GM21390 (cell line): Measurements from ENCODE around the gene SRD5A2.
A peak's percentile ranks its signal among the peaks of the same experiment; 100 is the strongest.
"Not testable (repeated sequence)": the region's sequence is repeated elsewhere in the genome, so short reads cannot be mapped to it uniquely, and the experiment has no call there.

Source experiments
- ATAC-seq: cut with Tn5 transposase; IDR thresholded peaks from one replicate; pipeline ENCODE4 v1.9.1; 2021; ENCODE audit not compliant: unreplicated experiment

SRD5A2 gene

DNA sequence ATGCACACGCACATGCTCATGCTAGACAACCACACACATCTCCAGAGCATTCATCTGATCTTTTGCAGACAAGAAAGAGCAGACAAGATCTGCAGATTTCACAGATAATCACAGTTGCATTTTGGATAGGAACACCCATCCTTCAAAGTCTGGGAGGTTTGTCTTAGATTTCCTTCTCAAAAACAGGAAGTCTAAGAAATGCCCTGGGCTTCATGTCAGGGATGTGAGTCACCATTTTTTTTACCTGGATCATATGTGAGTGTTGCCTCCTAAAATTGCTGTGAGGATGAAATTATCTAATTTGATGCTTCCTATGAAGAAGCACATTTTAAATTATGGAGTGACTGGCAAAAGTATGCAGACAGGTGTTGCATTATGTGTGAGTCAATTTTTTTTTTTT lies 46.1 kb downstream of the SRD5A2 start:
- ATAC-seq = no peak

- ATAC-seq = no peak
These were observed 47.7 kb downstream of the SRD5A2 start for GRCh38 chr2:31533036-31533435.

DNA sequence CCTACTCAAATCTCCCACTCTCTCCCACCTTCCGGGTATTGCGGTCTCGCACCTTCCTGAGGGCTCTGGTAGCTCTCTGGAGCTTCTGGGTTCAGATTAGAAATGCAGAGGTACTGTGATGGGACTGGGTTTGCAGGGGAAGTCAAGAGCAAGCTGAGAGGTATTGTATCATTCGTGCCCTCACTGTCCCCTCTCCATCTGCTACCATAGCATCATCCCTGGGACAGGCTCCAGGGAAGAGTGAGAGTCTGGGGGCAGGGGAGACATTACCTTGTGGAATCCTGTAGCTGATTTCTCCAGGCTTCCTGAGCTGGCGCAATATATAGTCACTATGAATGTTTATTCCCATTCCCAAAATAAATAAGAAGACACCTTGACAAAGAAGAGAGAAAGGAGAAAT lies 49.6 kb downstream of the SRD5A2 start:
- no peak for ATAC-seq

GRCh38 chr2:31529256-31529655 lies 51.5 kb downstream of the SRD5A2 start:
- no peak for ATAC-seq

- no peak for ATAC-seq
These were observed 51.9 kb downstream of the SRD5A2 start for GRCh38 chr2:31528823-31529222.

- no peak for ATAC-seq
These were observed 53.6 kb downstream of the SRD5A2 start for GRCh38 chr2:31526946-31527732.

DNA sequence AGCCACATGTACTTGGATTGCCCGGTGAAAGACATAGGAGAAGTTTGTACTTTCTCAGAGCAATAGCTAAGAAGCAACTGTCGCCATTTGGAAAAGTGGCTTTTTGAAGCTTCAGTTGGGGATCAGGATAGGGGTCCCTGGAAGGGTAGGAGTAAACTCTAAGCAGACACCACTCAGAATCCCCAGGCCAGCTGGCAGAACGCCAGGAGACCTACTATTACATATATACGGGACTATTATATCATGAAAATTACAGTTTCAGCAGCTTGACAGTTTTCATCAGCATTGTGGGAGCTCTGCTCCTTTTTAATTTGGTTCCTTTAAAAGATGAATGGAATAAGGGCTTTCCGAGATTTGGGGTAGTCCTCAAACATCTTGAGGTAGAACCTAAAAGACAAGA lies 54.9 kb downstream of the SRD5A2 start:
- no peak for ATAC-seq

DNA sequence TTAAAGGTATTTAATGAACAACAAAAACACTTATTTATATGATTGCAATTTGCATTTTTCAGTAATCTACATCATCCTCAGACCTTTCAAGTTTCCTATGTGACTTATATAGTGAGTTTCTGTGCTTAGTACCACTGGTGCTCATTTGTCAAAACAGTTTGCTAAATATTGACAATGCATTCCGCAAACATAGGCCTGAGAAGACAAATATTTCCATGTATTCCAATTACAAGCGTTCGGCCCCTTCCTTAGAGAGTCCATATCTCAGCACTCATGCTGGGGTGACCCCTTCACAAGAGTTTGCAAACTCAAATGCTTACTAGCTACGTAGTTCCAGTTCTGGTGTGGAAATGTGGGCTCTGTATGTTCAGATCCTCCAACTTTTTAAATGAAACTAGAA lies 56.1 kb downstream of the SRD5A2 start:
- ATAC-seq = no peak

- peak; percentile 65 for ATAC-seq
These were observed 56.8 kb downstream of the SRD5A2 start for GRCh38 chr2:31523871-31524492.

GRCh38 chr2:31522786-31523185 lies 58.0 kb downstream of the SRD5A2 start:
- no peak for ATAC-seq

GRCh38 chr2:31517442-31518203 lies 63.1 kb downstream of the SRD5A2 start:
- no peak for ATAC-seq

- no peak for ATAC-seq
These were observed 65.2 kb downstream of the SRD5A2 start for GRCh38 chr2:31515586-31515985.

DNA sequence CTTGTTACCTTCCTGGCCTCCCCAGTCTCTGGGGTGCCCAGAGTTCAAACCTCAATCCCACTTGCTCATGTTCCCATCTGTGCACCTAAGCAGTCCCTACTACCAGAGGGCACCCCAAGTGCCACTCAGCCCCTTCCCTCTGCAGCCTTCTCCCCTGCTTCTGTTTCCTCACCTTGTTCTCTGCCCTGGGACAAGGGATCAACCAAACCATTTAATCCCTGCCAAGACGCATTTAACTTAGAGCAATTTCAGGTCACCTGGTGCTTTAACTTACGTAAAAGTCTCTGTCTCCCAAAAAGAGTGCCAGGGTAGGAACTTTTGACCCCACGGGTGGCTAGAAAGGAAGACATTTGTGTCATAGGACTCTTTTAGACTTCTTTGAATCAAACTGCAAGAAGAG lies 67.2 kb downstream of the SRD5A2 start:
- ATAC-seq = no peak

GRCh38 chr2:31511376-31511775 lies 69.4 kb downstream of the SRD5A2 start:
- ATAC-seq = no peak

GRCh38 chr2:31505111-31505510 lies 75.6 kb downstream of the SRD5A2 start:
- no peak for ATAC-seq

GRCh38 chr2:31504311-31504710 lies 76.4 kb downstream of the SRD5A2 start:
- no peak for ATAC-seq

- ATAC-seq = not testable (repeated sequence)
These were observed 84.3 kb downstream of the SRD5A2 start for GRCh38 chr2:31496451-31496874.

- not testable (repeated sequence) for ATAC-seq
These were observed 91.4 kb downstream of the SRD5A2 start for GRCh38 chr2:31489339-31489738.

DNA sequence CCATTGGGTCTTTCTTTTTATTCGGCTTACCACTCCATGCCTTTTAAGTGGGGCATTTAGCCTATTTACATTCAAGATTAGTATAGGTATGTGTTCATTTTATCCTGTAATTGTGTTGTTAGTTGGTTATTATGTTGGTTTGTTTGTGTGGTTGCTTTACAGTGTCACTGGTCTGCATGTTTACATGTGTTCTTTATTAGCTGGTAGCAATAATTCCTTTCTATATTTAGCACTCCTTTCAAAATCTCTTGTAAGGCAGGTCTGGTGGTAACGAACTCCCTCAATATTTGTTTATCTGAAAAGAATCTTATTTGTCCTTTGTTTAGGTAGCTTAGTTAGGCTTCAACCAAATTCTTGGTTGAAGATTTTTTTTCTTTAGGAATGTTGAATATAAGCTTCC lies 97.5 kb downstream of the SRD5A2 start:
- ATAC-seq = no peak

GRCh38 chr2:31476511-31477180 lies 104.1 kb downstream of the SRD5A2 start:
- no peak for ATAC-seq

DNA sequence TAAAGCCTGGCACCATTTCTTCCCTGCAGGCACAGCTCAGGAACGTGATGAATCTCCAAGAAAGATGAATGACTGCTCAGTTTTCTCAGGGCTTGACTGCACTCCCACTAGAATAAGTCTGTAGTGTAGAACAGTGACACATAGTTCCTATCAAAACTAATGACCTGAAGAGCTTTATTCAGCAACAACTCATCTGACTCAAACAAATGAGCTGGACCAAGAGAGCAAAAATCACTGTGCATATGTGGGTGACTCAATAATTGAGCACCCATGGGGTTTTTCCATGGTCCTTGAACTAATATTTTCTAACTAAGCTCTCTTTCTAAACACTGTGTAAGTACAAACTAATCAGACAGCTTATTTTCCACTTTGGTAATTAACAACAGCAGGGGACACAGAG lies 105.0 kb downstream of the SRD5A2 start:
- no peak for ATAC-seq
